HCT116 (cell line): ENCODE results near the gene IL26. TPM values are rescaled to one million over a fixed set of nuclear protein-coding genes. Genes with fewer than 3 reads are reported as not detected.

ENCODE experiments used
- ATAC-seq: fragments of 200-7000 bp; cut with Tn5 transposase; 2 replicates; pipeline ENCODE4 v1.9.1; 2020; ENCODE audit warnings: mild to moderate bottlenecking, moderate library complexity
- BruUV-seq: library from RNA; stranded (reverse); fragments of 400-500 nt; replicated peaks from 2 replicates; lab custom pipeline; 2021; lab: Mats Ljungman, UMichigan
- CTCF ChIA-PET: fragments of 300-600 bp; sonication (Branson Sonifier 250); formaldehyde crosslinking; loops from one replicate; lab custom pipeline; 2021; ENCODE audit warnings: antibody characterized with exemption; lab: Charles Lee
- POLR2A ChIA-PET: fragments of 300-600, 350-600 bp; sonication (Branson Sonifier 250); formaldehyde crosslinking; loops from one replicate; lab custom pipeline; 2021; ENCODE audit warnings: antibody characterized with exemption; lab: Charles Lee
- RAD21 ChIA-PET, 2 experiments: fragments of 300-600 bp; sonication (Branson Sonifier 250); formaldehyde crosslinking; loops; one replicate each; lab custom pipeline; 2023; ENCODE audit warnings: low total read pairs in 2 of 2; ENCODE audit not compliant: uncharacterized antibody in 2 of 2, unreplicated experiment in 2 of 2, low non-redundant PET in 1 of 2; lab: Charles Lee
- DNase-seq: peaks from one replicate; pipeline ENCODE4 v3.0.0-alpha.2; 2010; ENCODE audit warnings: low read depth, low spot score
- H2AFZ ChIP-seq: fragments of 200-600 bp; shearing (Covaris generic), sonication (generic); 2 replicates; pipeline ENCODE4 v1.6.1; 2017; ENCODE audit warnings: low read depth, mixed run types, mixed read lengths, antibody characterized with exemption, low read length; ENCODE audit not compliant: poor library complexity, severe bottlenecking
- H3K27ac ChIP-seq: 2 replicates; pipeline ENCODE4 v1.5.1; 2012; ENCODE audit warnings: low read depth, low read length
- H3K27me3 ChIP-seq: fragments of 200-600 bp; sonication (generic); 2 replicates; pipeline ENCODE4 v1.6.1; 2016; ENCODE audit warnings: mixed run types, low read length, mixed read lengths; ENCODE audit not compliant: insufficient read depth
- H3K36me3 ChIP-seq, 2 experiments: fragments of 200-500 bp in 1 of 2; fragments of 200-600 bp in 1 of 2; sonication (Bioruptor generic) in 1 of 2; sonication (generic) in 1 of 2; 2 replicates each; pipeline versions ENCODE4 v1.5.1 to v1.6.1; 2014 to 2016; ENCODE audit warnings: low read length in 2 of 2, inconsistent platforms in 1 of 2, mixed read lengths in 1 of 2, mixed run types in 1 of 2; ENCODE audit not compliant: insufficient read depth in 2 of 2, control insufficient read depth in 1 of 2
- H3K4me1 ChIP-seq, 2 experiments: fragments of 200-600 bp in 1 of 2; sonication (generic) in 1 of 2; 2 replicates each; pipeline versions ENCODE4 v1.5.1 to v1.6.1; 2012 to 2017; ENCODE audit warnings: low read length in 2 of 2, inconsistent platforms in 1 of 2, mild to moderate bottlenecking in 1 of 2, mixed read lengths in 1 of 2, mixed run types in 1 of 2, moderate library complexity in 1 of 2; ENCODE audit not compliant: insufficient read depth in 2 of 2, control insufficient read depth in 1 of 2
- H3K4me2 ChIP-seq: fragments of 200-600 bp; sonication (generic); 2 replicates; pipeline ENCODE4 v1.6.1; 2017; ENCODE audit warnings: mixed run types, low read length, mixed read lengths
- H3K4me3 ChIP-seq, 2 experiments: fragments of 200-600 bp in 1 of 2; sonication (generic) in 1 of 2; replicated peaks in 1 of 2; 2 replicates each; pipeline ENCODE4 v1.5.1; 2011 to 2016; ENCODE audit warnings: low read length in 2 of 2, control low read depth in 1 of 2, low read depth in 1 of 2, mild to moderate bottlenecking in 1 of 2, mixed read lengths in 1 of 2, mixed run types in 1 of 2
- H3K79me2 ChIP-seq: fragments of 200-600 bp; sonication (generic); 2 replicates; pipeline ENCODE4 v1.6.1; 2017; ENCODE audit warnings: mild to moderate bottlenecking, mixed run types, low read length, moderate library complexity, mixed read lengths; ENCODE audit not compliant: insufficient read depth
- H3K9ac ChIP-seq: fragments of 200-600 bp; sonication (generic); 2 replicates; pipeline ENCODE4 v1.6.1; 2016; ENCODE audit warnings: low read length, mixed read lengths
- H3K9me2 ChIP-seq: fragments of 200-600 bp; sonication (generic), shearing (Covaris generic); 2 replicates; pipeline ENCODE4 v1.6.1; 2017; ENCODE audit warnings: mixed run types, mild to moderate bottlenecking, moderate library complexity; ENCODE audit not compliant: insufficient read depth
- H3K9me3 ChIP-seq, 2 experiments: fragments of 200-500 bp in 1 of 2; fragments of 200-600 bp in 1 of 2; sonication (Bioruptor generic) in 1 of 2; sonication (generic) in 1 of 2; 2 replicates each; pipeline ENCODE4 v1.6.1; 2014 to 2017; ENCODE audit warnings: low read length in 2 of 2, mixed read lengths in 2 of 2, inconsistent platforms in 1 of 2, low read depth in 1 of 2, mild to moderate bottlenecking in 1 of 2, mixed run types in 1 of 2, moderate library complexity in 1 of 2; ENCODE audit not compliant: control insufficient read depth in 1 of 2, insufficient read depth in 1 of 2
- H4K20me1 ChIP-seq: fragments of 200-600 bp; sonication (generic), shearing (Covaris generic); 2 replicates; pipeline ENCODE4 v1.6.1; 2017; ENCODE audit warnings: mixed run types, mild to moderate bottlenecking, moderate library complexity; ENCODE audit not compliant: insufficient read depth
- ELF1 ChIP-seq: IDR thresholded peaks from 2 replicates; pipeline ENCODE4 v1.6.1; 2012; ENCODE audit warnings: low read depth, borderline replicate concordance
- EZH2 ChIP-seq: fragments of 200-600 bp; sonication (generic); IDR thresholded peaks from 2 replicates; pipeline ENCODE4 v1.6.1; 2017; ENCODE audit warnings: antibody characterized with exemption, mixed run types
- EZH2phosphoT487 ChIP-seq: fragments of 200-600 bp; IDR thresholded peaks from 2 replicates; pipeline ENCODE4 v1.6.1; 2018; ENCODE audit warnings: antibody characterized with exemption, borderline replicate concordance
- FOSL1 ChIP-seq: IDR thresholded peaks from 2 replicates; pipeline ENCODE4 v1.6.1; 2012; ENCODE audit warnings: low read depth
- JUND ChIP-seq: IDR thresholded peaks from 2 replicates; pipeline ENCODE4 v1.6.1; 2012
- POLR2A ChIP-seq: IDR thresholded peaks from 2 replicates; pipeline ENCODE4 v1.7.0; 2011; ENCODE audit warnings: borderline replicate concordance; ENCODE audit not compliant: insufficient read depth, insufficient read length; ENCODE audit errors: extremely low read depth
- POLR2AphosphoS5 ChIP-seq: IDR thresholded peaks from 2 replicates; pipeline ENCODE4 v1.6.1; 2011; ENCODE audit warnings: mild to moderate bottlenecking, low read depth, low read length, moderate library complexity
- TCF7L2 ChIP-seq: IDR thresholded peaks from 2 replicates; pipeline ENCODE4 v1.7.0; 2011; ENCODE audit warnings: borderline replicate concordance, inconsistent platforms; ENCODE audit not compliant: insufficient read depth, insufficient read length; ENCODE audit errors: extremely low read depth
- ZFX ChIP-seq: fragments of 450-650 bp; IDR thresholded peaks from 2 replicates; pipeline ENCODE4 v1.6.1; 2017
- intact Hi-C: fragments of 100-400 bp; cut with micrococcal nuclease; formaldehyde crosslinking; loops from 2 replicates; pipeline ENCODE4 v1.10.0; 2022
- total RNA-seq: library from RNA; stranded (reverse); gene quantifications from one replicate; pipeline ENCODE4 v1.2.1, GENCODE V29; 2021; ENCODE audit not compliant: unreplicated experiment
- TF ChIP-seq, protein P1 (sequence below): IDR thresholded peaks from 2 replicates; pipeline ENCODE4 v1.6.1; 2011; ENCODE audit warnings: mild to moderate bottlenecking, low read length, moderate library complexity; ENCODE audit not compliant: insufficient replicate concordance; ENCODE audit errors: extremely low read depth
- TF ChIP-seq, protein P2 (sequence below): IDR thresholded peaks from 2 replicates; pipeline ENCODE4 v1.6.1; 2012
- TF ChIP-seq, protein P3 (sequence below): IDR thresholded peaks from 2 replicates; pipeline ENCODE4 v1.6.1; 2012; ENCODE audit warnings: low read depth

Gene IL26
- total RNA-seq, 1 experiment from 2014 or later = not detected

DNA sequence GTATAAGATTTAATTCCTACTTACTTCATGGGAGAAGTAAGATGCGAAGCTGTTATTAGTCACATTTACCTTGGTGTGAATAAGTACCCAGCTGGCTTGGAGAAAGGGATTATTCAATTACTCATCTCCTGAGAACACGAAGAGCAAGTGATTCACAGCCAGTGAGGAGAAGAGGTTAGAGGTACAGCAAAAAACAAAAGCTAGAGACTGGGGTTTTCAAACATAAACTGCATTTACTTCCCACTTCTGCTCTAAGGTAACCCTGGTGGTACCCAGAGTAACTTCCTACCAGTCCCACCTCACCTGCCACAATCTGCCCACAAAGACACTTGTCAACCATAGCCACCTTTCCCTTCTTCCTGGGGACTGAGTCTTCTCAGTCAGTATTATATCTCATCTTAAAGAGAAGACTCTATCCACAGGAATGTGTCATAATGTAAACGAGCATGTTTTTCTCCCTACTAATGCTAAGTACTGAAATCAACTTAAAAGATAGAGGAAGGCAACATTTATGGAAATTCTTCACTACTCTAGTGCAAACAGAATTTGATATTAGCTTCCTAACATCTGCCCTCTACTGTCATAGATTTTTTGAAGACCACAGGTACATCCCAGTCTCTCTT lies 33.8 kb upstream of the IL26 start:
- DNase-seq (no peak), ATAC-seq (no peak)
- Histone ChIP-seq H3K4me3 (no peak overlapping the region), H3K27me3 (no peaks in the 10 kb centered on the region), H3K4me2 (no peak overlapping the region), H3K36me3 (no peaks in the 10 kb centered on the region), H3K27ac (no peak overlapping the region), H4K20me1 (no peaks in the 10 kb centered on the region), H3K9me3 (no peaks in the 10 kb centered on the region), H2AFZ (peak overlapping the region; percentile 17), H3K79me2 (no peaks in the 10 kb centered on the region), H3K4me1 (peaks cover 0 to 5% of the 10 kb centered on the region in 2 experiments; a peak in 1 of 4 replicates), H3K9ac (no peak overlapping the region), H3K9me2 (no peaks in the 10 kb centered on the region)
- ChIA-PET CTCF (interaction anchor here (1.1 kb wide), 1 partner anchor 36 kb away, joined by 3 read pairs; no protein-coding TSS in a partner anchor), RAD21 (no interaction called here), POLR2A (no interaction called here)
- no TSS peak for BruUV-seq
- TF ChIP-seq POLR2AphosphoS5 (no peak), EZH2 (no peak), FOSL1 (peak; percentile 32; the same call in 1 of the 2 replicates), ZFX (no peak)
- TF ChIP-seq, protein P1, sequence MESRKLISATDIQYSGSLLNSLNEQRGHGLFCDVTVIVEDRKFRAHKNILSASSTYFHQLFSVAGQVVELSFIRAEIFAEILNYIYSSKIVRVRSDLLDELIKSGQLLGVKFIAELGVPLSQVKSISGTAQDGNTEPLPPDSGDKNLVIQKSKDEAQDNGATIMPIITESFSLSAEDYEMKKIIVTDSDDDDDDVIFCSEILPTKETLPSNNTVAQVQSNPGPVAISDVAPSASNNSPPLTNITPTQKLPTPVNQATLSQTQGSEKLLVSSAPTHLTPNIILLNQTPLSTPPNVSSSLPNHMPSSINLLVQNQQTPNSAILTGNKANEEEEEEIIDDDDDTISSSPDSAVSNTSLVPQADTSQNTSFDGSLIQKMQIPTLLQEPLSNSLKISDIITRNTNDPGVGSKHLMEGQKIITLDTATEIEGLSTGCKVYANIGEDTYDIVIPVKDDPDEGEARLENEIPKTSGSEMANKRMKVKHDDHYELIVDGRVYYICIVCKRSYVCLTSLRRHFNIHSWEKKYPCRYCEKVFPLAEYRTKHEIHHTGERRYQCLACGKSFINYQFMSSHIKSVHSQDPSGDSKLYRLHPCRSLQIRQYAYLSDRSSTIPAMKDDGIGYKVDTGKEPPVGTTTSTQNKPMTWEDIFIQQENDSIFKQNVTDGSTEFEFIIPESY = no peak
- intact Hi-C loops = no loop called here

DNA sequence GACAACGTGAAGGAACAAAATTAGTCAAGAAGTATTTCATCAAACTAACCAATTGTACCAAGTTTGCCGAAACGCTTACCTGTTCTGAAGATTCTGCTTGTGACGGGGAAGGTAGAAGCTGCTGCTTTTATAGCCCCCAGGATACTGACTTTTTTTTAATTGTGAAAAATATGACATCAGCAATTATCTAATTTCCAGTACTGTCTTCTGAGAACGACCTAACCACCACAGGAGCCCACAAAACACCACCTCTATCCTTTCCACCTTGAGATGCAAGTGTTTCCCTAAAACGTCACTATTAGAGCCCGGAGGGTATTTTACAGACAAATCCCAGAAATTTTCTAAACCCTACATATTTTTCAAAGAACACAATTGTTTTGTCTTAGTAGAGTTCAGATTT lies 27.9 kb upstream of the IL26 start, which contains the start of gene IL22:
TSS of gene IL22 (minus strand) at position 101 of the 400 bp plus-strand sequence. CDS start 156 bp downstream, outside the sequence.
- Histone ChIP-seq H2AFZ (no peak within 1 kb of the TSS), H3K9me3 (no peaks in the 10 kb centered on the region), H4K20me1 (no peaks in the 10 kb centered on the region), H3K9me2 (no peaks in the 10 kb centered on the region), H3K4me1 (no peaks in the 10 kb centered on the region), H3K36me3 (no peaks in the 10 kb centered on the region), H3K4me3 (no peak within 1 kb of the TSS), H3K27ac (no peak within 1 kb of the TSS), H3K9ac (no peak within 1 kb of the TSS), H3K27me3 (no peaks in the 10 kb centered on the region), H3K4me2 (no peak within 1 kb of the TSS), H3K79me2 (no peaks in the 10 kb centered on the region)
- DNase-seq (no peak), ATAC-seq (no peak)
- TF ChIP-seq FOSL1 (no peak), POLR2A (no peak), EZH2phosphoT487 (no peak), TCF7L2 (no peak), ELF1 (no peak), JUND (no peak)
- TF ChIP-seq, protein P2, sequence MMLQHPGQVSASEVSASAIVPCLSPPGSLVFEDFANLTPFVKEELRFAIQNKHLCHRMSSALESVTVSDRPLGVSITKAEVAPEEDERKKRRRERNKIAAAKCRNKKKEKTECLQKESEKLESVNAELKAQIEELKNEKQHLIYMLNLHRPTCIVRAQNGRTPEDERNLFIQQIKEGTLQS = no peak
- TF ChIP-seq, protein P3, sequence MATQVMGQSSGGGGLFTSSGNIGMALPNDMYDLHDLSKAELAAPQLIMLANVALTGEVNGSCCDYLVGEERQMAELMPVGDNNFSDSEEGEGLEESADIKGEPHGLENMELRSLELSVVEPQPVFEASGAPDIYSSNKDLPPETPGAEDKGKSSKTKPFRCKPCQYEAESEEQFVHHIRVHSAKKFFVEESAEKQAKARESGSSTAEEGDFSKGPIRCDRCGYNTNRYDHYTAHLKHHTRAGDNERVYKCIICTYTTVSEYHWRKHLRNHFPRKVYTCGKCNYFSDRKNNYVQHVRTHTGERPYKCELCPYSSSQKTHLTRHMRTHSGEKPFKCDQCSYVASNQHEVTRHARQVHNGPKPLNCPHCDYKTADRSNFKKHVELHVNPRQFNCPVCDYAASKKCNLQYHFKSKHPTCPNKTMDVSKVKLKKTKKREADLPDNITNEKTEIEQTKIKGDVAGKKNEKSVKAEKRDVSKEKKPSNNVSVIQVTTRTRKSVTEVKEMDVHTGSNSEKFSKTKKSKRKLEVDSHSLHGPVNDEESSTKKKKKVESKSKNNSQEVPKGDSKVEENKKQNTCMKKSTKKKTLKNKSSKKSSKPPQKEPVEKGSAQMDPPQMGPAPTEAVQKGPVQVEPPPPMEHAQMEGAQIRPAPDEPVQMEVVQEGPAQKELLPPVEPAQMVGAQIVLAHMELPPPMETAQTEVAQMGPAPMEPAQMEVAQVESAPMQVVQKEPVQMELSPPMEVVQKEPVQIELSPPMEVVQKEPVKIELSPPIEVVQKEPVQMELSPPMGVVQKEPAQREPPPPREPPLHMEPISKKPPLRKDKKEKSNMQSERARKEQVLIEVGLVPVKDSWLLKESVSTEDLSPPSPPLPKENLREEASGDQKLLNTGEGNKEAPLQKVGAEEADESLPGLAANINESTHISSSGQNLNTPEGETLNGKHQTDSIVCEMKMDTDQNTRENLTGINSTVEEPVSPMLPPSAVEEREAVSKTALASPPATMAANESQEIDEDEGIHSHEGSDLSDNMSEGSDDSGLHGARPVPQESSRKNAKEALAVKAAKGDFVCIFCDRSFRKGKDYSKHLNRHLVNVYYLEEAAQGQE = no peak
- BruUV-seq = no TSS peak
- POLR2A ChIA-PET = no interaction called here
- intact Hi-C loops = no loop called here
- CTCF ChIA-PET = no interaction called here
- RAD21 ChIA-PET = no interaction called here
